Duodenal mucosa (tissue), 2 donors: ENCODE measurements around the gene CDRT4.

Source experiments
- H3K27ac ChIP-seq: one replicate; pipeline ENCODE4 v1.7.0; 2013; ENCODE audit warnings: low read depth, low read length
- H3K27me3 ChIP-seq, 2 donors: one replicate each; pipeline ENCODE4 v1.7.0; 2013; ENCODE audit warnings: low read length in 2 of 2, control low read depth in 1 of 2; ENCODE audit not compliant: insufficient read depth in 2 of 2, control insufficient read depth in 1 of 2
- H3K36me3 ChIP-seq, 2 donors: one replicate each; pipeline ENCODE4 v1.7.0; 2013; ENCODE audit warnings: low read length in 2 of 2, control low read depth in 1 of 2; ENCODE audit not compliant: insufficient read depth in 2 of 2, control insufficient read depth in 1 of 2
- H3K4me1 ChIP-seq, 2 donors: one replicate each; pipeline ENCODE4 v1.7.0; 2013; ENCODE audit warnings: low read length in 2 of 2, control low read depth in 1 of 2; ENCODE audit not compliant: insufficient read depth in 2 of 2, control insufficient read depth in 1 of 2
- H3K4me3 ChIP-seq, 2 donors: one replicate each; pipeline ENCODE4 v1.7.0; 2013; ENCODE audit warnings: low read length in 2 of 2, low read depth in 1 of 2
- H3K9ac ChIP-seq, 2 donors: one replicate each; pipeline ENCODE4 v1.7.0; 2013; ENCODE audit warnings: low read length in 2 of 2, low read depth in 1 of 2
- H3K9me3 ChIP-seq, 2 donors: one replicate each; pipeline ENCODE4 v1.7.0; 2013; ENCODE audit warnings: low read length in 2 of 2, control low read depth in 1 of 2; ENCODE audit not compliant: control insufficient read depth in 1 of 2

CDRT4 gene

GRCh38 chr17:15479703-15480102, 12.3 kb upstream of the CDRT4 start:
- Histone ChIP-seq H3K4me1 (peaks cover 8 to 13% of the 10 kb centered on the region in 2 donors), H3K9me3 (no peaks in the 10 kb centered on the region), H3K4me3 (no peak overlapping the region), H3K27me3 (no peaks in the 10 kb centered on the region), H3K36me3 (peaks cover 0 to 3% of the 10 kb centered on the region in 2 donors), H3K27ac (no peak overlapping the region), H3K9ac (no peak overlapping the region)

- Histone ChIP-seq H3K4me3 (no peak overlapping the region), H3K27ac (no peak overlapping the region), H3K9ac (no peak overlapping the region), H3K36me3 (no peaks in the 10 kb centered on the region), H3K9me3 (no peaks in the 10 kb centered on the region), H3K27me3 (no peaks in the 10 kb centered on the region), H3K4me1 (peaks cover 16 to 17% of the 10 kb centered on the region in 2 donors)
Measured at GRCh38 chr17:15478845-15479244, 11.4 kb upstream of the CDRT4 start.

- Histone ChIP-seq H3K27ac (no peak overlapping the region), H3K9me3 (no peaks in the 10 kb centered on the region), H3K9ac (no peak overlapping the region), H3K4me3 (no peak overlapping the region), H3K36me3 (peaks cover 0 to 3% of the 10 kb centered on the region in 2 donors), H3K4me1 (peaks cover 29 to 35% of the 10 kb centered on the region in 2 donors), H3K27me3 (no peaks in the 10 kb centered on the region)
Measured at GRCh38 chr17:15475631-15476354, 8.4 kb upstream of the CDRT4 start.

GRCh38 chr17:15472891-15473290, 5.5 kb upstream of the CDRT4 start:
- H3K27ac ChIP-seq, result no peak overlapping the region
- no peak overlapping the region for H3K4me3 ChIP-seq
- peak overlapping the region in 1 of 2 donors; percentile 15 for H3K9ac ChIP-seq
- H3K36me3 ChIP-seq, result peaks cover 0 to 3% of the 10 kb centered on the region in 2 donors
- H3K4me1 ChIP-seq, result peaks cover 32 to 54% of the 10 kb centered on the region in 2 donors
- H3K27me3 ChIP-seq, result no peaks in the 10 kb centered on the region
- H3K9me3 ChIP-seq, result no peaks in the 10 kb centered on the region

- H3K9me3 ChIP-seq, result no peaks in the 10 kb centered on the region
- peaks cover 36 to 59% of the 10 kb centered on the region in 2 donors for H3K4me1 ChIP-seq
- peaks cover 0 to 3% of the 10 kb centered on the region in 2 donors for H3K36me3 ChIP-seq
- H3K27me3 ChIP-seq, result no peaks in the 10 kb centered on the region
- H3K27ac ChIP-seq, result no peak overlapping the region
- no peak overlapping the region for H3K4me3 ChIP-seq
- H3K9ac ChIP-seq, result no peak overlapping the region
Measured at GRCh38 chr17:15470536-15470935, 3.1 kb upstream of the CDRT4 start.

GRCh38 chr17:15469260-15469659, 1.8 kb upstream of the CDRT4 start:
- H3K9me3 ChIP-seq, result no peaks in the 10 kb centered on the region
- H3K36me3 ChIP-seq, result peaks cover 0 to 3% of the 10 kb centered on the region in 2 donors
- H3K9ac ChIP-seq, result no peak overlapping the region
- peaks cover 44 to 64% of the 10 kb centered on the region in 2 donors for H3K4me1 ChIP-seq
- H3K27ac ChIP-seq, result no peak overlapping the region
- H3K4me3 ChIP-seq, result no peak overlapping the region
- no peaks in the 10 kb centered on the region for H3K27me3 ChIP-seq

GRCh38 chr17:15468126-15468525, 705 bp upstream of the CDRT4 start:
- Histone ChIP-seq H3K4me3 (no peak overlapping the region), H3K9me3 (no peaks in the 10 kb centered on the region), H3K4me1 (peaks cover 44 to 66% of the 10 kb centered on the region in 2 donors), H3K27ac (no peak overlapping the region), H3K36me3 (peaks cover 0 to 3% of the 10 kb centered on the region in 2 donors), H3K9ac (no peak overlapping the region), H3K27me3 (no peaks in the 10 kb centered on the region)

- H3K9me3 ChIP-seq, result no peaks in the 10 kb centered on the region
- H3K9ac ChIP-seq, result no peak overlapping the region
- no peaks in the 10 kb centered on the region for H3K36me3 ChIP-seq
- H3K27me3 ChIP-seq, result no peaks in the 10 kb centered on the region
- peaks cover 36 to 57% of the 10 kb centered on the region in 2 donors for H3K4me1 ChIP-seq
- H3K27ac ChIP-seq, result no peak overlapping the region
- no peak overlapping the region for H3K4me3 ChIP-seq
Measured at GRCh38 chr17:15466131-15466530, 1.3 kb downstream of the CDRT4 start.

GRCh38 chr17:15465045-15465701, 2.2 kb downstream of the CDRT4 start:
- H3K9ac ChIP-seq, result no peak overlapping the region
- H3K9me3 ChIP-seq, result no peaks in the 10 kb centered on the region
- no peak overlapping the region for H3K4me3 ChIP-seq
- H3K36me3 ChIP-seq, result no peaks in the 10 kb centered on the region
- no peak overlapping the region for H3K27ac ChIP-seq
- H3K27me3 ChIP-seq, result no peaks in the 10 kb centered on the region
- peaks cover 28 to 48% of the 10 kb centered on the region in 2 donors for H3K4me1 ChIP-seq

GRCh38 chr17:15464231-15464985, 3.0 kb downstream of the CDRT4 start:
- Histone ChIP-seq H3K36me3 (no peaks in the 10 kb centered on the region), H3K27ac (no peak overlapping the region), H3K4me3 (peak overlapping the region in 1 of 2 donors; percentile 12), H3K9ac (peak overlapping the region in 1 of 2 donors; percentile 41), H3K27me3 (no peaks in the 10 kb centered on the region), H3K4me1 (peaks cover 27 to 41% of the 10 kb centered on the region in 2 donors), H3K9me3 (no peaks in the 10 kb centered on the region)
